Liver (tissue), 9 donors: Measurements from ENCODE around the gene TMED10. TPM values are rescaled to one million over a fixed set of nuclear protein-coding genes. Genes with fewer than 3 reads are reported as not detected.

Experiments used
- DNase-seq: peaks from one replicate; pipeline ENCODE4 v3.0.0-alpha.2; 2017; ENCODE audit warnings: low spot score
- H3K27ac ChIP-seq, 2 donors: one replicate each; pipeline ENCODE4 v1.7.0; 2013; ENCODE audit warnings: inconsistent platforms in 2 of 2, low read length in 2 of 2, control low read depth in 1 of 2, low read depth in 1 of 2, mild to moderate bottlenecking in 1 of 2
- H3K27me3 ChIP-seq, 4 donors: one replicate each; pipeline versions ENCODE4 v1.6.1 to v1.7.0; 2013; ENCODE audit warnings: low read length in 3 of 4, inconsistent platforms in 1 of 4, mild to moderate bottlenecking in 1 of 4, moderate library complexity in 1 of 4; ENCODE audit not compliant: control insufficient read depth in 4 of 4, insufficient read depth in 4 of 4
- H3K36me3 ChIP-seq, 4 donors: one replicate each; pipeline versions ENCODE4 v1.6.1 to v1.7.0; 2013; ENCODE audit warnings: low read length in 3 of 4, mild to moderate bottlenecking in 3 of 4, low read depth in 1 of 4, moderate library complexity in 1 of 4; ENCODE audit not compliant: control insufficient read depth in 4 of 4, insufficient read depth in 3 of 4
- H3K4me1 ChIP-seq, 4 donors: one replicate each; pipeline versions ENCODE4 v1.6.1 to v1.7.0; 2013; ENCODE audit warnings: low read length in 3 of 4, mild to moderate bottlenecking in 3 of 4, moderate library complexity in 1 of 4; ENCODE audit not compliant: control insufficient read depth in 4 of 4, insufficient read depth in 4 of 4
- H3K4me3 ChIP-seq, 3 donors: one replicate each; pipeline versions ENCODE4 v1.6.1 to v1.7.0; 2013; ENCODE audit warnings: low read length in 3 of 3, control low read depth in 1 of 3, low read depth in 1 of 3, mild to moderate bottlenecking in 1 of 3
- H3K9ac ChIP-seq, 2 donors: one replicate each; pipeline ENCODE4 v1.7.0; 2013; ENCODE audit warnings: low read length in 2 of 2, mild to moderate bottlenecking in 2 of 2, moderate library complexity in 2 of 2, control low read depth in 1 of 2, low read depth in 1 of 2
- H3K9me3 ChIP-seq, 4 donors: one replicate each; pipeline versions ENCODE4 v1.6.1 to v1.7.0; 2013; ENCODE audit warnings: low read length in 3 of 4; ENCODE audit not compliant: control insufficient read depth in 4 of 4
- ATF3 ChIP-seq: IDR thresholded peaks from 2 replicates; pipeline ENCODE4 v1.6.1; 2016; ENCODE audit warnings: antibody characterized with exemption
- CTCF ChIP-seq: fragments of 150-350 bp; IDR thresholded peaks from 2 replicates; pipeline ENCODE4 v1.5.1; 2017; ENCODE audit warnings: improper control_type of control experiment, low read depth, low read length; ENCODE audit not compliant: missing input control
- EGR1 ChIP-seq, 2 donors: IDR thresholded peaks; 2 replicates each; pipeline ENCODE4 v1.6.1; 2016 to 2018; ENCODE audit warnings: antibody characterized with exemption in 2 of 2, low read depth in 2 of 2
- FOXA1 ChIP-seq: IDR thresholded peaks from 2 replicates; pipeline ENCODE4 v1.6.1; 2016; ENCODE audit warnings: antibody characterized with exemption
- FOXA2 ChIP-seq: IDR thresholded peaks from 2 replicates; pipeline ENCODE4 v1.6.1; 2016; ENCODE audit warnings: antibody characterized with exemption
- GABPA ChIP-seq, 2 donors: IDR thresholded peaks in 1 of 2; conservative IDR thresholded peaks in 1 of 2; 2 replicates each; pipeline ENCODE4 v1.6.1; 2016; ENCODE audit warnings: antibody characterized with exemption in 2 of 2, mild to moderate bottlenecking in 1 of 2, moderate library complexity in 1 of 2
- HNF4A ChIP-seq, 2 donors: conservative IDR thresholded peaks; 2 replicates each; pipeline ENCODE4 v1.6.1; 2016; ENCODE audit warnings: antibody characterized with exemption in 2 of 2, mild to moderate bottlenecking in 2 of 2
- HNF4G ChIP-seq: IDR thresholded peaks from 2 replicates; pipeline ENCODE4 v1.6.1; 2016; ENCODE audit warnings: antibody characterized with exemption
- JUND ChIP-seq, 2 donors: IDR thresholded peaks; 2 replicates each; pipeline ENCODE4 v1.6.1; 2016; ENCODE audit warnings: antibody characterized with exemption in 2 of 2
- MAX ChIP-seq: IDR thresholded peaks from 2 replicates; pipeline ENCODE4 v1.6.1; 2016; ENCODE audit warnings: antibody characterized with exemption
- NR2F2 ChIP-seq: IDR thresholded peaks from 2 replicates; pipeline ENCODE4 v1.6.1; 2016; ENCODE audit warnings: antibody characterized with exemption
- REST ChIP-seq: IDR thresholded peaks from 2 replicates; pipeline ENCODE4 v1.6.1; 2016; ENCODE audit warnings: antibody characterized with exemption, mild to moderate bottlenecking
- SP1 ChIP-seq: IDR thresholded peaks from 2 replicates; pipeline ENCODE4 v1.6.1; 2018; ENCODE audit warnings: antibody characterized with exemption, mild to moderate bottlenecking
- TAF1 ChIP-seq: conservative IDR thresholded peaks from 2 replicates; pipeline ENCODE4 v1.6.1; 2016; ENCODE audit warnings: antibody characterized with exemption, mild to moderate bottlenecking
- YY1 ChIP-seq: IDR thresholded peaks from 2 replicates; pipeline ENCODE4 v1.6.1; 2016; ENCODE audit warnings: antibody characterized with exemption, mild to moderate bottlenecking
- WGBS: extraction: QIAGEN DNeasy Blood & Tissue Kit; methylation state at CpG from one replicate; pipeline ENCODE4 v1.1.7; 2013; 5-methylcytosine and 5-hydroxymethylcytosine counted together
- polyA plus RNA-seq, 2 donors: library from polyadenylated mRNA; stranded (reverse) in 1 of 2; unstranded in 1 of 2; fragments of 200-250 nt in 1 of 2; fragments of >200 nt in 1 of 2; fragmentation: Nextera tagmentation in 1 of 2; extraction: Ambion mirVana in 1 of 2; gene quantifications; one replicate each; pipeline versions ENCODE4 v1.2.1 to v1.2.3, GENCODE V29; 2013 to 2015
- total RNA-seq, 2 donors: library from RNA; depleted of rRNA; stranded (reverse); fragments of >200 nt; gene quantifications; one replicate each; pipeline ENCODE4 v1.2.3, GENCODE V29; 2014
- donor health status: healthy.
- donor health status: healthy.
- donor health status: healthy.
- donor health status: healthy.
- donor health status: healthy.

Gene TMED10
- total and polyA plus RNA-seq, 4 donors = 167 to 349 (median 252) TPM

- TF ChIP-seq REST (no peak), NR2F2 (no peak), EGR1 (IDR thresholded peaks at IDR 0.05; ENCODE audit: low read depth in 2 of 2) (no peak), YY1 (no peak), GABPA (IDR thresholded peaks at IDR 0.05 in 1 of 2, conservative IDR thresholded peaks at IDR 0.05 in 1 of 2) (no peak), MAX (no peak), FOXA1 (no peak), JUND (IDR thresholded peaks at IDR 0.05) (no peak)
These were observed 45.4 kb upstream of the TMED10 start (continued) for GRCh38 chr14:75221797-75222196.

GRCh38 chr14:75220156-75220555 is 43.7 kb upstream of the TMED10 start:
- no peak for DNase-seq
- H3K4me1 ChIP-seq = peaks cover 0 to 16% (median 13%) of the 10 kb centered on the region in 4 donors
- H3K9me3 ChIP-seq = no peaks in the 10 kb centered on the region
- 78% methylated on average over 9 of the region's 9 CpGs for WGBS
- H3K36me3 ChIP-seq = no peaks in the 10 kb centered on the region
- no peak overlapping the region for H3K9ac ChIP-seq
- no peak overlapping the region for H3K27ac ChIP-seq
- H3K27me3 ChIP-seq = no peaks in the 10 kb centered on the region
- H3K4me3 ChIP-seq = no peak overlapping the region
- TF ChIP-seq FOXA1 = no peak
- TF ChIP-seq ATF3 = no peak
- no peak for TF ChIP-seq CTCF
- TF ChIP-seq HNF4G = no peak
- no peak for TF ChIP-seq HNF4A (conservative IDR thresholded peaks at IDR 0.05)
- TF ChIP-seq NR2F2 = no peak
- no peak for TF ChIP-seq EGR1 (IDR thresholded peaks at IDR 0.05; ENCODE audit: low read depth in 2 of 2)

- DNase-seq = no peak
- H3K9me3 ChIP-seq = no peaks in the 10 kb centered on the region
- WGBS = 95% methylated on average over 4 of the region's 4 CpGs
- no peak overlapping the region for H3K9ac ChIP-seq
- no peaks in the 10 kb centered on the region for H3K27me3 ChIP-seq
- H3K27ac ChIP-seq = no peak overlapping the region
- peaks cover 0 to 16% (median 13%) of the 10 kb centered on the region in 4 donors for H3K4me1 ChIP-seq
- no peak overlapping the region for H3K4me3 ChIP-seq
- no peaks in the 10 kb centered on the region for H3K36me3 ChIP-seq
- TF ChIP-seq EGR1 (IDR thresholded peaks at IDR 0.05; ENCODE audit: low read depth in 2 of 2) (no peak), REST (no peak), NR2F2 (no peak), SP1 (no peak), GABPA (IDR thresholded peaks at IDR 0.05 in 1 of 2, conservative IDR thresholded peaks at IDR 0.05 in 1 of 2) (no peak), FOXA1 (no peak), YY1 (no peak), TAF1 (no peak), FOXA2 (no peak), HNF4G (no peak)
These were observed 41.2 kb upstream of the TMED10 start for GRCh38 chr14:75217508-75218206.
